ENCODE data around the gene EPHA7. TPM values are rescaled to one million over a fixed set of nuclear protein-coding genes. Genes with fewer than 3 reads are reported as not detected.

The EPHA7 gene
- total and polyA plus RNA-seq, 4 donors: under 0.01 to 0.37 (median 0.01) TPM; not detected in 1

DNA sequence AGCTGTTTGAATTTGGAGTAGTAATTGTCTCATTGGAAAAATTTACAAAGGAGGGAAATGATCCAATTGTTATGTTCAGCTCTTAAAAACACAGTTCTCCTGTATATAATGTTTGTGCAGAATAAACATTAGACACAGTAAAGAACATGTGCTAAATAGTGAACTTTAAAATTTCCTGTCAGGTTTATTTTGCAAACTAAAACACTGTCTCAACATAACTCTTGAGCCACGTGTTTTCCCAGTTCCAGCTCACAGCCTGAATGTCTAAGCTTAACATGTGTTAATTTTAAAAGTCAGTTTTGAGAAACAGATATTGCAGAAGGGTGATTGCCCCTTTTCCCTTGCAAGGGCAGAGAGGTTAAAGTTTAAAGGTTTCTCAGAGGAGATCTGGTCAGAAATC lies 20.6 kb downstream of the EPHA7 start:
- Histone ChIP-seq H3K27me3 (ENCODE audit: control insufficient read depth in 4 of 4, insufficient read depth in 4 of 4, low read length in 3 of 4) (no peaks in the 10 kb centered on the region), H3K36me3 (ENCODE audit: control insufficient read depth in 4 of 4, insufficient read depth in 3 of 4, low read depth in 1 of 4, low read length in 3 of 4) (no peaks in the 10 kb centered on the region), H3K4me1 (ENCODE audit: control insufficient read depth in 4 of 4, insufficient read depth in 4 of 4, low read length in 3 of 4) (no peaks in the 10 kb centered on the region), H3K9me3 (ENCODE audit: control insufficient read depth in 4 of 4, low read length in 3 of 4) (no peaks in the 10 kb centered on the region), H3K27ac (ENCODE audit: low read depth in 1 of 2, low read length in 2 of 2) (no peak overlapping the region), H3K9ac (ENCODE audit: low read depth in 1 of 2, low read length in 2 of 2) (no peak overlapping the region), H3K4me3 (ENCODE audit: low read depth in 1 of 3, low read length in 3 of 3) (no peak overlapping the region)
- WGBS: 8% methylated on average over 1 of the region's 1 CpG
- DNase-seq (ENCODE audit: low spot score): no peak
- TF ChIP-seq FOXA2 (IDR thresholded peaks at IDR 0.05) (no peak), NR2F2 (IDR thresholded peaks at IDR 0.05) (no peak), HNF4A (conservative IDR thresholded peaks at IDR 0.05) (no peak), RAD21 (IDR thresholded peaks at IDR 0.05) (no peak), GABPA (IDR thresholded peaks at IDR 0.05 in 1 of 2, conservative IDR thresholded peaks at IDR 0.05 in 1 of 2) (no peak), YY1 (IDR thresholded peaks at IDR 0.05) (no peak), TAF1 (conservative IDR thresholded peaks at IDR 0.05) (no peak), HNF4G (IDR thresholded peaks at IDR 0.05) (no peak), EGR1 (IDR thresholded peaks at IDR 0.05; ENCODE audit: low read depth in 2 of 2) (no peak), SP1 (IDR thresholded peaks at IDR 0.05) (no peak), JUND (IDR thresholded peaks at IDR 0.05) (no peak), FOXA1 (IDR thresholded peaks at IDR 0.05) (no peak), RXRA (IDR thresholded peaks at IDR 0.05) (no peak)
- TF ChIP-seq, protein P1, sequence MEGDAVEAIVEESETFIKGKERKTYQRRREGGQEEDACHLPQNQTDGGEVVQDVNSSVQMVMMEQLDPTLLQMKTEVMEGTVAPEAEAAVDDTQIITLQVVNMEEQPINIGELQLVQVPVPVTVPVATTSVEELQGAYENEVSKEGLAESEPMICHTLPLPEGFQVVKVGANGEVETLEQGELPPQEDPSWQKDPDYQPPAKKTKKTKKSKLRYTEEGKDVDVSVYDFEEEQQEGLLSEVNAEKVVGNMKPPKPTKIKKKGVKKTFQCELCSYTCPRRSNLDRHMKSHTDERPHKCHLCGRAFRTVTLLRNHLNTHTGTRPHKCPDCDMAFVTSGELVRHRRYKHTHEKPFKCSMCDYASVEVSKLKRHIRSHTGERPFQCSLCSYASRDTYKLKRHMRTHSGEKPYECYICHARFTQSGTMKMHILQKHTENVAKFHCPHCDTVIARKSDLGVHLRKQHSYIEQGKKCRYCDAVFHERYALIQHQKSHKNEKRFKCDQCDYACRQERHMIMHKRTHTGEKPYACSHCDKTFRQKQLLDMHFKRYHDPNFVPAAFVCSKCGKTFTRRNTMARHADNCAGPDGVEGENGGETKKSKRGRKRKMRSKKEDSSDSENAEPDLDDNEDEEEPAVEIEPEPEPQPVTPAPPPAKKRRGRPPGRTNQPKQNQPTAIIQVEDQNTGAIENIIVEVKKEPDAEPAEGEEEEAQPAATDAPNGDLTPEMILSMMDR (IDR thresholded peaks at IDR 0.05; ENCODE audit: low read depth, low read length, missing input control): no peak
- TF ChIP-seq, protein P2, sequence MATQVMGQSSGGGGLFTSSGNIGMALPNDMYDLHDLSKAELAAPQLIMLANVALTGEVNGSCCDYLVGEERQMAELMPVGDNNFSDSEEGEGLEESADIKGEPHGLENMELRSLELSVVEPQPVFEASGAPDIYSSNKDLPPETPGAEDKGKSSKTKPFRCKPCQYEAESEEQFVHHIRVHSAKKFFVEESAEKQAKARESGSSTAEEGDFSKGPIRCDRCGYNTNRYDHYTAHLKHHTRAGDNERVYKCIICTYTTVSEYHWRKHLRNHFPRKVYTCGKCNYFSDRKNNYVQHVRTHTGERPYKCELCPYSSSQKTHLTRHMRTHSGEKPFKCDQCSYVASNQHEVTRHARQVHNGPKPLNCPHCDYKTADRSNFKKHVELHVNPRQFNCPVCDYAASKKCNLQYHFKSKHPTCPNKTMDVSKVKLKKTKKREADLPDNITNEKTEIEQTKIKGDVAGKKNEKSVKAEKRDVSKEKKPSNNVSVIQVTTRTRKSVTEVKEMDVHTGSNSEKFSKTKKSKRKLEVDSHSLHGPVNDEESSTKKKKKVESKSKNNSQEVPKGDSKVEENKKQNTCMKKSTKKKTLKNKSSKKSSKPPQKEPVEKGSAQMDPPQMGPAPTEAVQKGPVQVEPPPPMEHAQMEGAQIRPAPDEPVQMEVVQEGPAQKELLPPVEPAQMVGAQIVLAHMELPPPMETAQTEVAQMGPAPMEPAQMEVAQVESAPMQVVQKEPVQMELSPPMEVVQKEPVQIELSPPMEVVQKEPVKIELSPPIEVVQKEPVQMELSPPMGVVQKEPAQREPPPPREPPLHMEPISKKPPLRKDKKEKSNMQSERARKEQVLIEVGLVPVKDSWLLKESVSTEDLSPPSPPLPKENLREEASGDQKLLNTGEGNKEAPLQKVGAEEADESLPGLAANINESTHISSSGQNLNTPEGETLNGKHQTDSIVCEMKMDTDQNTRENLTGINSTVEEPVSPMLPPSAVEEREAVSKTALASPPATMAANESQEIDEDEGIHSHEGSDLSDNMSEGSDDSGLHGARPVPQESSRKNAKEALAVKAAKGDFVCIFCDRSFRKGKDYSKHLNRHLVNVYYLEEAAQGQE (IDR thresholded peaks at IDR 0.05): no peak
- TF ChIP-seq, protein P3, sequence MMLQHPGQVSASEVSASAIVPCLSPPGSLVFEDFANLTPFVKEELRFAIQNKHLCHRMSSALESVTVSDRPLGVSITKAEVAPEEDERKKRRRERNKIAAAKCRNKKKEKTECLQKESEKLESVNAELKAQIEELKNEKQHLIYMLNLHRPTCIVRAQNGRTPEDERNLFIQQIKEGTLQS (IDR thresholded peaks at IDR 0.05): no peak
- TF ChIP-seq, protein P4, sequence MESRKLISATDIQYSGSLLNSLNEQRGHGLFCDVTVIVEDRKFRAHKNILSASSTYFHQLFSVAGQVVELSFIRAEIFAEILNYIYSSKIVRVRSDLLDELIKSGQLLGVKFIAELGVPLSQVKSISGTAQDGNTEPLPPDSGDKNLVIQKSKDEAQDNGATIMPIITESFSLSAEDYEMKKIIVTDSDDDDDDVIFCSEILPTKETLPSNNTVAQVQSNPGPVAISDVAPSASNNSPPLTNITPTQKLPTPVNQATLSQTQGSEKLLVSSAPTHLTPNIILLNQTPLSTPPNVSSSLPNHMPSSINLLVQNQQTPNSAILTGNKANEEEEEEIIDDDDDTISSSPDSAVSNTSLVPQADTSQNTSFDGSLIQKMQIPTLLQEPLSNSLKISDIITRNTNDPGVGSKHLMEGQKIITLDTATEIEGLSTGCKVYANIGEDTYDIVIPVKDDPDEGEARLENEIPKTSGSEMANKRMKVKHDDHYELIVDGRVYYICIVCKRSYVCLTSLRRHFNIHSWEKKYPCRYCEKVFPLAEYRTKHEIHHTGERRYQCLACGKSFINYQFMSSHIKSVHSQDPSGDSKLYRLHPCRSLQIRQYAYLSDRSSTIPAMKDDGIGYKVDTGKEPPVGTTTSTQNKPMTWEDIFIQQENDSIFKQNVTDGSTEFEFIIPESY (IDR thresholded peaks at IDR 0.05): no peak
- TF ChIP-seq, protein P5, sequence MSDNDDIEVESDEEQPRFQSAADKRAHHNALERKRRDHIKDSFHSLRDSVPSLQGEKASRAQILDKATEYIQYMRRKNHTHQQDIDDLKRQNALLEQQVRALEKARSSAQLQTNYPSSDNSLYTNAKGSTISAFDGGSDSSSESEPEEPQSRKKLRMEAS (IDR thresholded peaks at IDR 0.05): no peak

All from liver (tissue), 9 donors.